HEK293 (cell line): ENCODE results near the gene LARGE1.

Experiments
- ZNF23 ChIP-seq: fragments of 450-650 bp; formaldehyde crosslinking; IDR thresholded peaks from 2 replicates; pipeline ENCODE4 v1.5.1; 2016; ENCODE audit warnings: missing biosample characterization, missing genetic modification characterization, borderline replicate concordance
- ZNF292 ChIP-seq: fragments of 450-650 bp; formaldehyde crosslinking; IDR thresholded peaks from 2 replicates; pipeline ENCODE4 v1.5.1; 2016; ENCODE audit warnings: low read depth, missing biosample characterization, missing genetic modification characterization, borderline replicate concordance
- ZNF555 ChIP-seq: fragments of 450-650 bp; formaldehyde crosslinking; conservative IDR thresholded peaks from 2 replicates; pipeline ENCODE4 v1.5.1; 2017; ENCODE audit warnings: missing biosample characterization, mild to moderate bottlenecking, missing genetic modification characterization, inconsistent platforms
- ZNF777 ChIP-seq: fragments of 450-650 bp; formaldehyde crosslinking; IDR thresholded peaks from 2 replicates; pipeline ENCODE4 v1.5.1; 2017; ENCODE audit warnings: missing biosample characterization, missing genetic modification characterization, borderline replicate concordance
- ZSCAN30 ChIP-seq: fragments of 450-650 bp; IDR thresholded peaks from 2 replicates; pipeline ENCODE4 v1.5.1; 2018; ENCODE audit warnings: missing biosample characterization, mild to moderate bottlenecking, missing genetic modification characterization, moderate library complexity
- TF ChIP-seq, protein P1 (sequence below): fragments of 450-650 bp; formaldehyde crosslinking; IDR thresholded peaks from 2 replicates; pipeline ENCODE4 v1.5.1; 2016; ENCODE audit warnings: missing biosample characterization, missing genetic modification characterization

DNA sequence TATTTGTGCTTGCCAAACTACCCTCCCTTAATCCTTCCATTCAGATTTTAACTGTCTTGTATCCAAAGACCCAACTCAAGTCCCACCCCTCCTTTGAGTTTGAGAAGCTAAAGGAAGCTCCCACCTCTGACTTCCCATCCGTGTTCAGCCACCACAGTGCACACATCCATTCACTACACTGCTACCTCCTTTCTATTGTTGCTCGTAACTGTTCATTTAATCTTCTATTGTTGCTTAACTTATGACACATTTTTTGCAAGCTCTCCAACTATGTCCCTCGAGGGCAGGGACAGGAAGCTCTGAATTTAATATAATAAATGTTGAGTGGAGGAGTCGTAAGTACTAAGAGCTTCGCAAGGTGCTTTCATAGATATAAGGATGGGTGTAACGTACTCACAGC, 10.4 kb downstream of the LARGE1 start:
- no peak for TF ChIP-seq ZNF555 (tag by site-specific recombination)
- no peak for TF ChIP-seq ZNF292 (tag by site-specific recombination)
- no peak for TF ChIP-seq ZNF23
- TF ChIP-seq, protein P1, sequence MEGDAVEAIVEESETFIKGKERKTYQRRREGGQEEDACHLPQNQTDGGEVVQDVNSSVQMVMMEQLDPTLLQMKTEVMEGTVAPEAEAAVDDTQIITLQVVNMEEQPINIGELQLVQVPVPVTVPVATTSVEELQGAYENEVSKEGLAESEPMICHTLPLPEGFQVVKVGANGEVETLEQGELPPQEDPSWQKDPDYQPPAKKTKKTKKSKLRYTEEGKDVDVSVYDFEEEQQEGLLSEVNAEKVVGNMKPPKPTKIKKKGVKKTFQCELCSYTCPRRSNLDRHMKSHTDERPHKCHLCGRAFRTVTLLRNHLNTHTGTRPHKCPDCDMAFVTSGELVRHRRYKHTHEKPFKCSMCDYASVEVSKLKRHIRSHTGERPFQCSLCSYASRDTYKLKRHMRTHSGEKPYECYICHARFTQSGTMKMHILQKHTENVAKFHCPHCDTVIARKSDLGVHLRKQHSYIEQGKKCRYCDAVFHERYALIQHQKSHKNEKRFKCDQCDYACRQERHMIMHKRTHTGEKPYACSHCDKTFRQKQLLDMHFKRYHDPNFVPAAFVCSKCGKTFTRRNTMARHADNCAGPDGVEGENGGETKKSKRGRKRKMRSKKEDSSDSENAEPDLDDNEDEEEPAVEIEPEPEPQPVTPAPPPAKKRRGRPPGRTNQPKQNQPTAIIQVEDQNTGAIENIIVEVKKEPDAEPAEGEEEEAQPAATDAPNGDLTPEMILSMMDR (tag by site-specific recombination): no peak
- TF ChIP-seq ZSCAN30 (tag by site-specific recombination): no peak
- TF ChIP-seq ZNF777 (tag by site-specific recombination): no peak
